Activated CD4-positive, alpha-beta T cell treated with anti-CD3 and anti-CD28 coated beads for 48 hours (primary cell): Measurements from ENCODE around the gene PLCB1.
"Not testable (repeated sequence)": the region's sequence is repeated elsewhere in the genome, so short reads cannot be mapped to it uniquely, and the experiment has no call there.

Experiments
- DNase-seq: peaks from one replicate; pipeline ENCODE4 v3.0.0-alpha.2; 2020

Gene PLCB1

DNA sequence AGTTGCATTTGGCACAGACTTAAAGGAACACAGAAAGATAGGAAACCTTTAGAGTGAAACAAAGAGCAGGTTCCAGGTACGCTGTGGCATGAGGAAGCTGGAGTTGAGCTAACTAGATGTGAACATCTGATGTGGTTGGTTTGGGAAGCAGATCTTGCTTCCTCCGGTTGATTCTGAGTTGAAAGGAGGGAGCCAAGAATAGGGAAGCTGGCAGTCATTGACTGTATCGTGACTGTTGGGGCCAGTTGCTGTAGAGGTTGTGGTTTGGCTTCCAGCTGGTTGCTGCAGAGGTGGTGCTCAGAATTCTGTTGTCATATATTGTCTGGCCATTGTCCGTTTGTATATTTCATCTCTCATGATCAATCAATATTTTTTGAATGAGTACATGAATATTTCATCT lies 325.9 kb downstream of the PLCB1 start:
- DNase-seq = no peak

DNA sequence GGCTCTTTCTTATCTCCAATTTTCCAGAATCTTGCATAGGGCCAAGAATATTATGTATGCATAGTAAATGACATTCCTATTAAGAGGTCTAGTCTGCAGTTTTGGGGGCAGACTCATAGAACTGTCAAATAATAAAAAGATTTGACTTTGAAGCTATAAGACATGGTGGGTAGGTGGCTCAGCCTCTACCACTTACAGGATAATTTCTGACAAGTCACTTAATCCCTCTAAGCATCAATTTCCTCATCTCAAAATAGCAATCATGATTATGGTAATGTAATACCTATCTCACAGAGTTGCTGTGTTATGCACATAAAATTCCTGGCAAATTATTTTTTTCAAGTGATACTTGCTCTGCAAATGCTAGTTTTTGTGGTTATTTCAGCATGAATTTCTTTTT lies 329.1 kb downstream of the PLCB1 start:
- DNase-seq = no peak

DNA sequence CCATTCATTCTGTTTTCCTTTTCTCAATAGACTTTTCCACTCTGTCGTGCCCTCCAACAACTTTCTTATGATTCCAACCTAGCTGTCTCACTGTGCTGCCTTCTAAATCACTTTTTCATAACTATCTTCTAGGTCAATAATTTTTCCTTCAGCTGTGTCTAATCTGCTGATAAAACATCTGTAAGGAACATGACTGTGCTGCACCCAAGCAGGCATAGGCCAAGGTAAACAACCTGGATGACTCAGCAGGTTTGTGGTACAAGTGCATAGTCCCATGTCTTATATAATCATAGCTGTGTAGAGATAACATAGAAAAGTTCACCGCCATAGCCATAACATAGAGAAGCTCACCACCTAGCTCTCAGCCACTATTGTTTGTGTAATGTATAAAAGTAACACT lies 332.3 kb downstream of the PLCB1 start:
- no peak for DNase-seq

DNA sequence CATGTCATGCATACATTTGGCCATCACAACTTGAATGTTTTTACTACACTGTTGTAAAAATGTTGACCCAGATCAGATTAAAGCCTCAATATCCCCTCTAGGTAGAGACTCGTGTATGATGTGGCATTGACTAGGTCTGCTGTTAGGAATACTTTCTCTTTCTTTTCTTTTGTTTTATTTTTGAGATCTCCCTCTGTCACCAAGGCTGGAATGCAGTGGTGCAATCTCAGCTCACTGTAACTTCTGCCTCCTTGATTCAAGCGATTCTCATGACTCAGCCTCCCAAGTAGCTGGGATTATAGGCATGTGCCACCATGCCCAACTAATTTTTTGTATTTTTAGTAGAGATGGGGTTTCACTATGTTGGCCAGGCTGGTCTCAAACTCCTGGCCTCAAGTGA lies 334.7 kb downstream of the PLCB1 start:
- not testable (repeated sequence) for DNase-seq

DNA sequence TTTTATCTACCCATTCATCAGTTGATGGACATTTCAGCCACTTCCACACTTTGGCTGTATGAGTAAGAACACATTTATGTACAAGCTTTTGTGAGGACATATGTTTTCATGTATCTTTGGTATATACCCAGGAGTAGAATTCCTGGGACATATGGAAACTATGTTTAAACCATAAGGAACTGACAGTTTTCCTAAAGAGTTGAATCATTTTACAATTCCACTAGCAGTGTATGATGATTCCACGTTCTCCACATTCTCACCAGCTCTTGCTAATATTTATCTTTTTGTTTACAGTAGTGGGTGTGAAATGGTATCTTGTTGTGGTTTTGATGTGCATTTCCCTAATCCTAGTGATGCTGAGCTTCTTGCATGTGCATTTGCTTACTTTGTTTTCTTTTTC lies 338.1 kb downstream of the PLCB1 start:
- DNase-seq = no peak

DNA sequence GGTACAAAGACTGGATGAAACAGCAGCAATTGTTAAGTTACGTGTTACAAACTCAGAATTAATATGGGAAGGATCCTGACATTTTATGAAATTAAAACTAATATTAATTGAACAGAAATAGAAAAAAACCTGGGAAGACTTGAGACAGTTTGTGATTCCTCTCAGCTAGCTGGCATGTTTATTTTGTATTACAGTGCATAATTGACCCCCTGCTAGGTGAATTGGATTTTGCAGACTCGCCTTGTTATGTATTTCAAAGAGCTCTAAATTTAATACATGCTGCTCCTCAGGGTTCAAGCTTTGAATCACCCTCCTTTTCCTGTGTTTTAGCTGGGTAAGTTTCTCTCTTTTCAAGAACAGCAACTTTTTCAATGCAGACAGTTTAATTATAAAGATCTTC lies 339.4 kb downstream of the PLCB1 start:
- DNase-seq = no peak

DNA sequence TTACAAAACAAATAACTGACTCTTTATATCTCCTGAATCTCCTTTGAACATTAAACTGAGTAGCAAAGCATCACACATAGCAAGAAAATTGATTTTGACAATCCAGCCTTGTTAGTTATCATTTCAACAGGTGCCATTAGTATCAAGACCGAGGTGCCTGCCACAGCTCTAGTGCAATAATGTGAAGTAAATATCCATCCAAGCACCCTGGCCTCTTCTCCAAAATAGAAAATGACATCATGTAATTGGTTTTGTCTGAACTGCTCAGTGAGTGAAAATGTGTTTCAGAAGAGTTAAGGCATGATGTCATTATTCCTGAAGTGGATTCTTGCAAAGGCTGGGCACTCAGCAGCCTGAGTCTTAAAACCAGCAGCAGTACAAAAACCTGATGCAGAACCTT lies 341.4 kb downstream of the PLCB1 start:
- no peak for DNase-seq

DNA sequence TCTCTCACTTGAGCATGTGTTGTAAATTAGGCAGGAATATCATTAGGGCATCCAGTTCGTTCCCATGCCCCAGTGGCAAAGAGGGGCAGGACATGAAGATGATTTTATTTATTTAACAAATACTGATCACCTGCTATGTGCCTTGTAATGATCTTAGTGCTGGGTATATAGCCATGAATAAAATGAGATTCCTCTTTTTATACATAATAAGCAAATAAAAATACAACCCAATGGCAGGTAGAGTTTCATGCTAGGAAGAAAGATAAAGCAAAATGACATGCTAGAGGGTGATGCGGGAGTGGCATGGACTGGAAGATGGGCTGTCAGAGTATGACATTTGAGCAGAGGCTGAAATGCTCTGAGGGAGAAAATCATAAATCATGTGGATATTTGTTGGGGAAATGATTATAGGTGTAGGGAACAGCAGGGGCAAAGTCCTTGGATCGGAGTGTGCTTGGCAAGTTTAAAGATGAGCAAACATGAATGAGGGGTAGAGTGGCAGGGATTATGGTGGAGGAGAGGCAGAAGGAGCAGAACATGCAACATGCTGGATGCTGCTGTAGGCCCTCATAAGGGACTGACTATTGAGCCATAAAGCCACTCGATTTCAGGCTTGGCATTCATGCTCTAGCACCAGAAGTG lies 342.1 kb downstream of the PLCB1 start:
- no peak for DNase-seq

DNA sequence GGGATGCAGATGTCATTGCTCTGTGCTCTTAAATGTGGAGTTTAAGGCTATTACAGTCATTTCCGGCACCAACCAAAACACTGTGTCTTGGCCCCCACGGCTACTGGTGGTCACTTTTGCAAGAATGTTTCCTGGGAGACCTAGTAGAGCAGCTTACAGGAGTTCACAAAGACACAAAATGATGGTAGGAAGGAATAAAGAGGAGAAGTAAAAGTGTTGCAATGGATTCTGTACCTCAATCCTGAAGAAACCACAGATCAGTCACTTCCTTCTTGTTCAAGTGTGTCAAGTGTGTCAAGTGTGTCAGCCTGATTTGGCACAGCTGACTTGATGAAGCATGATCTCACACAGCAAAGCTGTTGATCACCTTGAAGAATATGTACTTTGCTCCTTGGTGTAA lies 344.0 kb downstream of the PLCB1 start:
- DNase-seq = no peak

DNA sequence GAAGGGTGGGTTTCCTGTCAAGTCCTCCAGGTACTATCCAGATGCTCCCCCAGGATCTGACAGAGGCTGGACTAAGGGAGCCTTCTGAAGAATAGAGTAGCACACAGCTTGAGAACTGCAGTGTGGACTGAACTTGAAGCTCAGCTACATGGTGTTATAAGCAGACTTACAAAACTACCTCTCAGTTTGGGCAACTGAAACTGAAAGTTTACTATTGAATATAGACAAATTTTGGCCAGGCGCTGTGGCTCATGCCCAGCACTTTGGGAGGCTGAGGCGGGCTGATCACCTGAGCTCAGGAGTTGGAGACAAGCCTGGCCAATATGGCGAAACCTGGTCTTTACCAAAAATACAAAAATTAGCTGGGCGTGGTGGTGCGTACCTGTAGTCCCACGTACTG lies 348.5 kb downstream of the PLCB1 start:
- no peak for DNase-seq

DNA sequence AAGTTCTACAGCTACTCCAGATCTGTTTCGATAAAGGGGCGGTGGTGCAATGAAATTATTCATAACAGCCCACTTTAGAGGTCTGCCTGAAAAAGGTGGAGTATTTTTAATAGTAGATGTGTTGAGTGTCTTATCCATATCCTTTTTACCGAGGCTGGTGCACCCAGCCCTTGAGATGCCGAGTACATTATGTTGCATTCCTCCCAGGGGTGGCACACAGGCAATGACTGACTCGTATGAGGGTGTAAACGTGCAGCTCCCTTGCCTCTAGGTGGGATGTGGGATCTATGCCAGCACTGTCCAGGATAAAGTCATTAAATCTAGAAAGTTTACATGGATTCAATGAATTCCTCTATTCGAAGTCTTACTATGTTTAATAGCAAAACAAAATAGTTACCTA lies 355.6 kb downstream of the PLCB1 start:
- DNase-seq = no peak

DNA sequence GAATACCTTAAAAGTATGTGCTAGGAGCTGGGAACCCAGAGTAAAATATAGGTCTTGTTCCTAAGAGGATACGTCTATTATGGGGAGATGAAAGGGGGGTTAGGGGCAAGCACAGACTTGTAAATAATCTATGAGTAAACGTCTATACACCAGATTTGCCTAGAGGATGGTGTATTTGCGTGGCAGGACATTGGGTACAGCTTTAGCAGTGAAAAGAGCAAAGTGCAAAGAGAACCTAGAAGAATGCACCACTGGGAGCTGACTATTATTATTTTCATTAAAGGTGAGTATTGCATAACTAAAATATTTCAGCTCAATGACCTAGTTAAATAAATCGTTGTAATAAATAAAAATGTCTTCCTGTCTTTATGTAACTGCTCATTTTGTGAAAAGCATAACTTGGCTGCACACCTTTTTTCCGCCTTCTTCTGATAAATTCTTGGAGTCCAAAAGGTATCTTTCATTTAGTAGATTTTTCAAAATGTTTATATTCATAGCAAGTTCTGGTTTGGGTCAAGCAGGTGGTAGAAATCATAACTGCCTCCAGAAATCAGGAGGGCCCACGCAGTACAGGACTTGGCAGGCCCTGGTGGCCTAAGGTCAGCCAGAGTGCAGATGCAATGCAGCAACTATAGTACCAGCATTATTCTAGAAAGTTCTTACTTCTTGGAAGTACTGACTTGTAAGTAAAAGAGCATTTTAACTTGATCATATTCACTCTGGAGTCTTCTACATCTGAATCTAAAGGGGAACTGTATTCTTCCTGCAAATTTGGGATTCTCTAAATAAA lies 357.2 kb downstream of the PLCB1 start:
- no peak for DNase-seq

DNA sequence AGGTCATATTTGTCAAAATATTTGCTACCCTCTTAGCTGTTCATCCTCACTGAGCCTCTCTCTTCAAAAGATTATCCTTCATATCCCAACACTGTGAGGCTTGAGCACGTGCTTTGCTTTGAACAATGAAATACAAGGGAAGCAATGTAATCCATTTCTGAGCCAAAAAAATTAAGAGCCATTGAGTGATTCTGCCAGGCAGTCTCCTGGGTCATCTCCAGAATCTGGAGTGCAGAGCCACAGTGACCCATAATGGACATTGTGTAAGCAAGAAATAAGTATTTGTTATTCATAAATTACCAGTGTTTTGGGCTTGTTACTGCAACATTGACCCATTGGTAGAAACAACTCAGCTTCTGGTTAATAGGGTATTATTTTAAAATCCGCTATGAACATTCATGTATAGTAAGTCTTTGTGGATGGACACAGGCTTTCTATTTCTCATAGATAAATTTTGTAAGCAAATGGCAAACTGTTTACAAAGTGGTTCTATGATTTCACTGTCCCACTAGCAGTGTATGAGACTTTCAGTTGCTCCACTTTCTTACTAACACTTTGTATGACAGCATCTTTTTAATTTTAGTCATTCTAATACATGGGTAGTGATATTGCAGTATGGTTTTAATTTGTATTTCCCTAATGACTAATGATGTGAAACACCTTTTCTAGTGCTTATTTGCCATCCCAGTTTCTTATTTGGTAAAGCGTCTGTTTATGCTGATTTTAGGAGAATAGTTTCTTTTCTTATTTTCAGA lies 358.2 kb downstream of the PLCB1 start:
- DNase-seq = no peak

DNA sequence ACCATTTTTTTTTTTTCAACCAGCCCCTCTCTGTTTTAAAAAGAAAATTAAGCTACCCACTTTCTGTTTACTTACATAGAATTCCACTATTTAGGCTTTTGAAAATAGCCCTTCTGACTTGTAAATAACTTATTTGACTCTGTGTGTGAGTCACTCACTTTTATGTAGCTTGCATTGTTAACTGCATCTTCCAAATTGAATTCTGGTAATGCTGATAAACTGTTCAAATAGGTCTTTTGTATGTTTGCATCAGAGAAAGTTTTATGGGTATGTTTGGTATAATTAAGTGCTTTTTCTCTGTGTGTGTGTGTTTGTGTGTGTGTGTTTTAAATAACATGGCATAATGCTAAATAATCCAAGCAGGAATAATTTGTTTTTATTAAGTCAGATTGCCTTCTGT lies 360.1 kb downstream of the PLCB1 start:
- no peak for DNase-seq

DNA sequence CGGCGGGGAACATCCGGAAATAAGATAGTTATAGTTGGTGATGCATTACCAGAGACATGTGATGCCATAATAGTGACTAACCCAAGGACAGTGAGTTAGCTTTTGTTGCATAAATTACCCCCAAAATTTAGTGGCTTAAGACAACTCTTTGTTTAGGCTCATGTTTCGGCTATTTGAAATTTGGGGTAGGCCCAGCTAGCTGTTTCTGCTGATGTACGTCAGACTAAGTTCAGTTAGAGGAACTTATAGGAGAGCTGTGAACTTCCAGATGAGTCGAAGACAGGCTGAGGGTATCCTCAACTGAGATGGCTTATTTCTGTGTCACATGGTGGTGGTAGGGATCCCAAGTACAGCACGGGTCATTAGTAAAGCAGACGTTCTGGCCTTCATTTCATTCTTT lies 366.5 kb downstream of the PLCB1 start:
- DNase-seq = no peak

DNA sequence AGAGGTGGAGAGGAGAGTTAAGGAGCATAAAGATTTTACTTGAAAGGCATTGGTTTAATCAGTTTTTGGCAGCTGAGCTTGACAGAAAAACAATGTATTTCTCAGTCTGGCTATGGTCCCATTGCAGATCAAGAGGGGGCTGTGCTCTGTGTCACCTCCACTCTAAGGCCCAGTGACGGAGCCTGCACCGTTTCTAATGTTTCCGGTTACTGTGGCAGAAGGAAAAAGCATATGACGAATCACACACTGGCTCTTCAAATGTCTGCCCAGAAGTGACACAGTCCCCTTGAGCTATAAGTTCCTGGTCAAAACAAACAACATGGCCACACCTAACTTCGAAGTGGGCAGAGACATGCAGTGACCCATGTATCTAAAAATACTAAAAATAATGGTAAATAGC lies 372.0 kb downstream of the PLCB1 start:
- DNase-seq = no peak

DNA sequence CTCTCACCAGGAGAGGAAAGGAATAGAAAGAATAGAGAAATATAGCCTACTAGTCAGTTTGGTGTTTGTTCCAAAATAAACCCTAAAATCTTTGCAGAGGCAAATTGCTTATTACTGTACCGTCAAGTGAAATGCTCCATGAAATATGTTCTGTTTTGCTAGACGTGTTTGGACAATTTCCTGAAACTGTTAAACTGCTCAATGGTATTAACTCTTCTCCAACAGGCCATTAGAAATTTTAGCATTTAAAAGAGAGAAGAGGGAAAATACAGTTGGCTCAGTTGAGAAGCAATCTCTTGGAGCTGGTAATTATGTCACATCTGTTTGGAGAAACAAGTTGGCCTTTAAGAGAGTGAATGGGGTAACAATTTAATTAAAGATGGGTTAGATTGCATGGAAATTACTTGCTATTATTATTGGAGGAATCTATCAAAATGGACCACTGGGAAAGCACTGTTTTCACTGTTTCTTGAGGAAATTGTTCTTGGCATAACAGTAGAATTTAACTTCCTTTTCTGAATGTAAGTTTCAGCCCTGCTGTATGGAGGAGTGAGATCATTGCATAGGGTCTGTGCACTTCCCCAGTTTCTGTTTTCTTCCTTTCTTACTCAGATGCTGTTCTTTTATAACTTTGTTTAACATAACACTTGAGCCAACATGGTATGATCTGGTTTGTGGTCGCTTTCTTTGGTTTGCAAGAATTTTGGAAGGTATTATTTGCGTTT lies 373.6 kb downstream of the PLCB1 start:
- DNase-seq = no peak

DNA sequence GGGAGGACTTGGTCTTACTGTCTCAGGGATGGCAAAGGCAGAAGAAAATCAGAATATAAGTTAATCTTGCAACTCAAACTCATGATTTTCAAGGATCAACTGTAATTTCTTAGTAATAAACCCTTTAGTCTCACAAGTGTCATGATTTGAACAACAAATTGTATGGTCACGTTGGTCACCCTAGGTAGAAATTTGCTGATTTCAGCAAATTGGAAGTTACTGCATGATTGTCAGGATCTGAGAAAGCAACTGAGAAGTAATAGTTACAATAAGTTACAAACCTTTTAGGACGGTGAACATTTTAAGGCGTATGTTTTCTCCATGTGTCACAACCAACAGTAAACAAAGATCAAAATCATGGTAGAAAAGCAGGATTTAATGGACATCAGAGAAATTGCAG lies 375.2 kb downstream of the PLCB1 start:
- DNase-seq = no peak

DNA sequence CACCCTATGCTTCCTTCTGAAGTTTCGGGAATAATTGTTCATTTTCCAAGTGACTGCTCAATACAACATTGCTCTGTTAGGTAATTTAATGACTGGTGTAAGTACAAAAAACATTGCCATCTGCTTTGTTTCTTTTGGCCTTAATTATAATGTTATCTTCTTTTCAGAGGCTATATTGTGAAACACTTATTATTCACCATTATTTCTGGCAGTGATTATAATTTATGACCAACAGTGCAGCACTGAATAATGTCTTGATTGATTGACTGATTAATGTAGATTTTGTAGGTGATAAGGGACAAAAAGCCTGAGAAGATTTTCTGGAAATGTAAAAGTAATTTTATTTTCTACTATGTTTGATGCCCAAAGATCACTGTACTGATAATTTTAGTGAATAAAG lies 377.7 kb downstream of the PLCB1 start:
- DNase-seq = no peak

DNA sequence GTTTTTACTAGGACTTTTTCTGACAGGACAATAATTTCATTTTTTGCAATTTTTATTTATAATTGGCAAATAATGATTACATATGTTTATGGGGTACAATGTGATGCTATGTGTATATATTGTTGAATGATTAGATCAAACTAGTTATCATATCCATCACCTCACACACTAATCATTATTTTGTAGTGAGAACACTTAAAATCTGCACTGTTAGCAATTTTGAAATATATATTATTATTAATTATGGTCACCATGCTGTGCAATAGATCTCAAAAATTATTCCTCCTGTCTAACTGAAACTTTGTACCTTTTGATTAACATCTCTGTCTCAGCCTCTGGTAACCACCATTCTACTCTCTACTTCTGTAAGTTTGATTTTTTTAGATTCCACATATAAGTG lies 378.7 kb downstream of the PLCB1 start:
- no peak for DNase-seq

DNA sequence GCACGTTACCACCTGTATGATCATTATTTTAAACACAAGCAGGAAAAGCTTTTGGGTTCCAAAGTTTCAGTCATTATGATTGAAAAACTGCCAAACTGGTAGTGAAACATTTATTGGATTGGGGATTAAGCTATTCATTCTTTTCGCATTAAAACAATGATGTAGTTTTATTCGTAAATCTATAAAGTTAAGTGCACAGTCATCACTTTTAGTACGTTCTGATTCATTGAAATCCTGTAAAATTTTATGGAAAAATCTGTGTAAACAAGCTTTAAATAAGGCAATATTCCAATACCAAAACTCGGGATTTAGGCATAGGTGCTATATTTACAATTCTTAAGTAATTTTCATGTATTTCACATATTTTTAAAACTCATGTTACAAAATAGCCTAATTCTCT lies 379.9 kb downstream of the PLCB1 start:
- no peak for DNase-seq

DNA sequence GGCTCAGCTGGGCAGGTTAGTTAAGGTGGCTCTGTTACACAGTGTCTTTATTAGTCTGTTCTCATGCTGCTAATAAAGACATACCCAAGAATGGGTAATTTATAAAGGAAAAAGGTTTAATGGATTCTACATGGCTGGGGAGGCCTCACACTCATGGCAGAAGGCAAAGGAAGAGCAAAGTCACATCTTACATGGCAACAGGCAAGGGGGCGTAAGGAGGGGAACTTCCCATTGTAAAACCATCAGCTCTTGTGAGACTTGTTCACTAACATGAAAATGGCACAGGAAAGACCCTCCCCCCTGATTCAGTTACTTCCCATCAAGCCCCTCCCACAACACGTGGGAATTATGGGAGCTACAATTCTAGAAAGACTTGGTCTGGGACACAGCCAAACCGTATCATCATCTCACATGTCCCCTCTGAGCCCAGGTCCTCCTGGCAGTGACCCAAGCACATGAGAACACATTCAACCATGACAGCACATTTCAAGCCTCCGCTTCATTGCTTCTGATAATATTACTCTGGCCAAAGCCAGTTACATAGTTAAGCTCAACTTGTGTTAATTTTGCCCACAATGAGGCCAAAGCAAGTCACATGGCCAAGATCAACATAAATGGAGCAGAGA lies 383.9 kb downstream of the PLCB1 start:
- DNase-seq = no peak

DNA sequence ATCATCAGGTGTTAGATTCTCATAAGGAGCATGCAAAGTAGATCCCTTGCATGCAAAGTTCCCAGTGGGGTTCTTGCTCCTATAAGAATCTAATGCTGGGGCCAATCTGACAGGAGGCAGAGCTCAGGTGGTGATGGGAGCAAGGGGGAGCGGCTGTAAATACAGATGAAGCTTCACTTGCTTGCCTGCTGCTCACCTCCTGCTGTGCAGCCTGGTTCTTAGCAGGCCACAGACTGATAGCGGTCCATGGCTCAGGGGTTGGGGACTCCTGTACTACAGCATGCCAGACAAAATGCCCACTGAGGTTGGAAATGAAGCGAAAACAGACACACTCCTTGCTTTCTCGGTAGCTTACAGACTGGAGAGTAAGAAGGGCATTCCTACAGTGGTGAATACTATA lies 386.8 kb downstream of the PLCB1 start:
- no peak for DNase-seq
